Ascending aorta (tissue), 2 donors: ENCODE measurements around the gene SPTBN5. TPM values are rescaled to one million over a fixed set of nuclear protein-coding genes. Genes with fewer than 3 reads are reported as not detected.

Experiments used
- DNase-seq, 2 donors: peaks; one replicate each; pipeline ENCODE4 v3.0.0-alpha.2; 2019; ENCODE audit warnings: low spot score in 2 of 2
- H3K27ac ChIP-seq, 2 donors: fragments of 200-600 bp; sonication (generic); one replicate each; pipeline ENCODE4 v1.5.1; 2016 to 2017; ENCODE audit warnings: mild to moderate bottlenecking in 1 of 2
- H3K27me3 ChIP-seq: fragments of 200-600 bp; sonication (generic); one replicate; pipeline ENCODE4 v1.5.1; 2017
- H3K36me3 ChIP-seq, 2 donors: fragments of 200-600 bp; sonication (generic); one replicate each; pipeline ENCODE4 v1.5.1; 2016
- H3K4me1 ChIP-seq, 2 donors: fragments of 200-600 bp; sonication (generic); one replicate each; pipeline ENCODE4 v1.5.1; 2016 to 2017; ENCODE audit warnings: mild to moderate bottlenecking in 1 of 2
- H3K4me3 ChIP-seq, 2 donors: fragments of 200-600 bp; sonication (generic); one replicate each; pipeline ENCODE4 v1.5.1; 2016 to 2017; ENCODE audit warnings: mild to moderate bottlenecking in 1 of 2
- H3K9me3 ChIP-seq, 2 donors: fragments of 200-600 bp; sonication (generic); one replicate each; pipeline ENCODE4 v1.5.1; 2016
- intact Hi-C: fragments of 100-400 bp; cut with DNase I; formaldehyde crosslinking; loops from one replicate; pipeline ENCODE4 v1.15.1; 2023
- total RNA-seq: library from RNA; depleted of rRNA; stranded (reverse); fragments of >200 nt; gene quantifications from one replicate; pipeline ENCODE4 v1.1.0, GENCODE V29; 2016
- TF ChIP-seq, protein P1 (sequence below), 3 experiments: fragments of 200-600 bp in 2 of 3; fragments of 450-650 bp in 1 of 3; sonication (generic) in 2 of 3; IDR thresholded peaks; one replicate each; pipeline ENCODE4 v1.5.1; 2016 to 2019; ENCODE audit warnings: antibody characterized with exemption in 3 of 3, mild to moderate bottlenecking in 1 of 3, moderate library complexity in 1 of 3

Gene SPTBN5
- total RNA-seq, 1 donor from 2014 or later: 1.5 TPM

DNA sequence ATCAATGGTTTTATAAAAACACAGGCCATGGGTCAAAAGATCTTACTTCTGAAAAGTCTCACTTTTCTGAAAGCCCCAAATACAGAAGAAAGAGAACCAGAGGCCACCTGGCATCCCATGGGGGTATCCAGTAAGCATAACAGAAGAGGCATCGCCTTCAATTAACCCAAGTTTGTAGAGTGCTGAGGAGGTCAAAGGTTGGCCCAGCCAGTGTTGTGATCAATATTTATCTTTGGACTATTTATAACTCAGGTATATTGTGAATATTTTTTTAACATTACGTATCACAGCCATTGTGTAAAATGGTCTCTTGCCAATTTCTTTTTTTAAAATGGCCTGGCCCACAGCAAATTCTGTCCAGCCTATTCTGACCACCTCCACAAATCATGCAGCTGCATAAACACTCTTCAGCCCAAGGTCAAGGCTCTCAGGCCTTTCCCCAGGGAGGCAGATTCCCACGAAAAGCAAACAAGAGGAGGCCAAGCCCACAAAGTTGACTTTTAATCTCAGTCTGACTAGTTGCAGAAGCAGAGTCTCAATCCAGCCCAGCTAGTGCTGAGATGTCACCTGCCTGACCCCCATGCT, 26.2 kb upstream of the SPTBN5 start:
- H3K27me3 ChIP-seq: no peaks in the 10 kb centered on the region
- H3K36me3 ChIP-seq: peaks cover 8 to 21% of the 10 kb centered on the region in 2 donors
- TF ChIP-seq, protein P1, sequence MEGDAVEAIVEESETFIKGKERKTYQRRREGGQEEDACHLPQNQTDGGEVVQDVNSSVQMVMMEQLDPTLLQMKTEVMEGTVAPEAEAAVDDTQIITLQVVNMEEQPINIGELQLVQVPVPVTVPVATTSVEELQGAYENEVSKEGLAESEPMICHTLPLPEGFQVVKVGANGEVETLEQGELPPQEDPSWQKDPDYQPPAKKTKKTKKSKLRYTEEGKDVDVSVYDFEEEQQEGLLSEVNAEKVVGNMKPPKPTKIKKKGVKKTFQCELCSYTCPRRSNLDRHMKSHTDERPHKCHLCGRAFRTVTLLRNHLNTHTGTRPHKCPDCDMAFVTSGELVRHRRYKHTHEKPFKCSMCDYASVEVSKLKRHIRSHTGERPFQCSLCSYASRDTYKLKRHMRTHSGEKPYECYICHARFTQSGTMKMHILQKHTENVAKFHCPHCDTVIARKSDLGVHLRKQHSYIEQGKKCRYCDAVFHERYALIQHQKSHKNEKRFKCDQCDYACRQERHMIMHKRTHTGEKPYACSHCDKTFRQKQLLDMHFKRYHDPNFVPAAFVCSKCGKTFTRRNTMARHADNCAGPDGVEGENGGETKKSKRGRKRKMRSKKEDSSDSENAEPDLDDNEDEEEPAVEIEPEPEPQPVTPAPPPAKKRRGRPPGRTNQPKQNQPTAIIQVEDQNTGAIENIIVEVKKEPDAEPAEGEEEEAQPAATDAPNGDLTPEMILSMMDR (IDR thresholded peaks at IDR 0.05): no peak
- peaks cover 33 to 58% of the 10 kb centered on the region in 2 donors for H3K4me1 ChIP-seq
- no peaks in the 10 kb centered on the region for H3K9me3 ChIP-seq
- no peak for DNase-seq
- intact Hi-C loops: loop anchor here (5.0 kb wide), 1 partner anchor 52 kb away; the partner anchor contains the start of gene EHD4
- peak overlapping the region; percentile 70 to 79 for H3K27ac ChIP-seq
- H3K4me3 ChIP-seq: no peak overlapping the region

DNA sequence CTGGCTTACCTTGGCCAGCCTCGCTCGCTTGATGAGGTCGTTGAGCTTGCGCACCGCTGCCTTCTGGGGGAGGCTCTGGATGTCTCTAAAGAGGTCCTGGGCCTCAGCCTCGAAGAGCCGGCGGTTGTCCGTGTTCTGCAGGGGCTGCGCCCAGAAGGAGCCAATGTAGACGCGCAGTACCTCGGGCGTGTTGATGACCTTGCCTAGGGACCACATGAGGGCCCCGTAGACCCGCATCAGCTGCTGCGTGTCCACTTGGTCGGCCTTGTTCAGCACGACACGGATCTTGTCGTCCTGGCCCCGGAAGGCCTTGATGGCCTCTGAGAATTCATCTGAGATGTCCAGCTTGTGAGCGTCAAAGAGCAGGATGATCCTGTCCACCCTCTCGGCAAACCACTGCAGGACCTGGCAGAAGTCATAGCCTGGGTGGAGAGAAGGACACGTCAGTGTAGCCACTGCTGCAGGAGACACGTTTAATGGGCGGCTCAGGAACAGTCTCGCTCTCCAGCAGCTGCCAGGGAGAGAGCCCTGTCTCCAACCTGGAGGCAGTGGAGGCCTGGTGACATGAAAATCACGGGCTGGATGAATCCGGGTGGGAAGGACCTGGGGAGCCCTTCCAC, 25.5 kb upstream of the SPTBN5 start:
- intact Hi-C loops: loop anchor here (5.0 kb wide), 1 partner anchor 53 kb away; the partner anchor contains the start of gene EHD4
- no peaks in the 10 kb centered on the region for H3K27me3 ChIP-seq
- H3K4me1 ChIP-seq: peaks cover 33 to 58% of the 10 kb centered on the region in 2 donors
- no peaks in the 10 kb centered on the region for H3K9me3 ChIP-seq
- TF ChIP-seq, protein P1 (IDR thresholded peaks at IDR 0.05): no peak
- H3K36me3 ChIP-seq: peaks cover 8 to 14% of the 10 kb centered on the region in 2 donors
- H3K27ac ChIP-seq: peak overlapping the region; percentile 70 to 79
- no peak overlapping the region for H3K4me3 ChIP-seq
- DNase-seq: no peak

DNA sequence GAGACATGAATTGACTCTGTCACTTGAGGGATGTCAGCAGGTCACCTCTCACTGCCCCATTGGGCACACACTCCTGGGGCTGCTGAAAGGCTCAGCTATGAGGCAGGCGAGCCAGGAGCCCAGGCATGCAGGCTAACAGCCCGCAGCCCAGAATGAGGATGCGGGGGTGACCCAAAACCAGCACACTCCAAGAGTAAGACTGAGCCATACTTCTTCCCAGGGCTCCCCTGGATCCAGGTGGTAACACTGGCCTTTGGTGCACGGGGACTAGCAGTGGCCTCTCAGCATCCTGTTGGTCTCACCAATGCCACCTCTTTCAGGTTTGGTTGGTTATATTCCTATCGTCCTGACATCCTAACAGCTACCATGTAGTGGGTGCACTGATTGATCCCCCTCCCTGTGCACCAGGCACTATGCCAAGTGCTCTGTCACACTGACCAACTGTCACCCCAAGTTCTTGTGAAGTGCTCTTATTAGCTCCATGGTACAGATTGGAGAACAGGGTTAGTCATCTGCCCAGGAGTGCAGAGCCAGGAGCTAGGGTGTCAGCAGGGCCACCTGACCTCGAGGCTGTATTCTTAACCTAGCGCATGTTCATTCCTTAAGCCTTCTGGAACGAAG, 24.8 kb upstream of the SPTBN5 start:
- TF ChIP-seq, protein P1 (IDR thresholded peaks at IDR 0.05): no peak
- H3K9me3 ChIP-seq: no peaks in the 10 kb centered on the region
- H3K4me3 ChIP-seq: no peak overlapping the region
- peaks cover 33 to 58% of the 10 kb centered on the region in 2 donors for H3K4me1 ChIP-seq
- intact Hi-C loops: loop anchor here (5.0 kb wide), 1 partner anchor 54 kb away; the partner anchor contains the start of gene EHD4
- peak overlapping the region; percentile 70 to 79 for H3K27ac ChIP-seq
- DNase-seq: no peak
- H3K27me3 ChIP-seq: no peaks in the 10 kb centered on the region
- H3K36me3 ChIP-seq: peaks cover 8% of the 10 kb centered on the region in 2 donors

DNA sequence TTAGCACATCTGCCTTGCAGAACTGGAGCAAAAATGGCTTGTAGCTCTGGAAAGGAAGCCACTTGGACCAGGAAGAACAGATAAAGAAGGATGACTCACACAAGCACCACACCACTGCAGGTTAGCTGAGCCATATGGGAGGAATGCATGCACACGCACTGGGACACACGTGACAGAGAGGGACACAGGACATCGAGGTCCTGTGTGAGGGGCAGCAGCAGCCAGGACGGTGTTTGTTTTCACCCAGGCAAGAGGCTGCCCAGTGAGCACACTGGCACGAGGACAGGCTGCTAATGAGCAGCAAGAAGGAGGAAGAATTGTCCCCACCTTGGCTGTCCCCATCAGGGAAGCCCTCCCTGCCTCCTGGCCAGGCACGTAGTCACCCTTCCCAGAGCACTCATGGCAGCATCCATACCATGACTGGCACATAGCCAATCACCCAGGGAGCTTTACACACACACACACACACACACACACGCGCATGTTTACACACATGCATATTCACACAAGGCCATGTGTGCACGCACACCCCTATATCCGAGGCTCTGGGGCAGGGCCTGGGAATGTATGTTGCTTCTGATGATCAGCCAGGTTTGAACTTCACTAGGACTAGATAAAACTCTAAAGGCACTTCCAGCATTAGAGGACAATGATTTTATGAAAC, 24.0 kb upstream of the SPTBN5 start:
- Histone ChIP-seq H3K4me3 (no peak overlapping the region), H3K27me3 (no peaks in the 10 kb centered on the region), H3K9me3 (no peaks in the 10 kb centered on the region), H3K27ac (peak overlapping the region; percentile 70 to 79), H3K4me1 (peaks cover 33 to 58% of the 10 kb centered on the region in 2 donors), H3K36me3 (peaks cover 8% of the 10 kb centered on the region in 2 donors)
- TF ChIP-seq, protein P1 (IDR thresholded peaks at IDR 0.05): no peak
- intact Hi-C loops: loop anchor here (5.0 kb wide), 1 partner anchor 54 kb away; the partner anchor contains the start of gene EHD4
- peak in 1 of 2 donors; percentile 39 for DNase-seq

DNA sequence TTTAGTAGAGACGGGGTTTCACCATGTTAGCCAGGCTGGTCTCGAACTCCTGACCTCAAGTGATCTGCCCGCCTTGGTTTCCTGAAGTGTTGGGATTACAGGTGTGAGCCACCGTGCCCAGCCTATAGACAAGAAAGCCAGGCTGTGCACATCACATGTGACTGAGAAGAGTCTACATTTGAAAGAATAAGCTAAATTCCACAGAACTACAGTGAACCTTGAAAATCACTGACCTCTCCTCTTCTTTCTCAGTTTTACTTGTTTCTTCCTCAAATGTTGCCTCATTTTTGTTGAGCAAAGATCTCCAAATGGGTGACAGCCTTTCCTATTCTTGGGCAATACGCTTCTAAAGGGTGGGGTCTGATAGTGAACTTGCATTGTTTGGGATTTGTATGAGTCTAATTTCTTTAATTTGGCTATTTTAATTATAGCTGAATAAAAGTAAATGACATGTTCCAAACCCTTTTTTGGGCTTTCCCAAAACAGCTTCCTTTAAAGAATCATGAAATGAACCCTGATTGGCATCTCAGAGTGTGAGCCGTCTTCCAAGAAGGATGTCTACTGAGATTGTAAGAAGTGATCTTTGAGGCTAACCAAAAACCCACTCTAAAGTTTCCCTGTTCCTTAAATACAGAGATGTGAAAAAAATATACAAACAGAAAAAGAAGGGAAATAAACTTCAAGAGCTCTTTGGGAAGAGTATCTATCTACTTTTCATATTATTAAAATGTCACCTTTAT, 21.6 kb upstream of the SPTBN5 start:
- DNase-seq: no peak
- Histone ChIP-seq H3K4me3 (no peak overlapping the region), H3K36me3 (peaks cover 17 to 21% of the 10 kb centered on the region in 2 donors), H3K27ac (peak overlapping the region; percentile 70 to 79), H3K4me1 (peaks cover 27 to 42% of the 10 kb centered on the region in 2 donors), H3K27me3 (no peaks in the 10 kb centered on the region), H3K9me3 (no peaks in the 10 kb centered on the region)
- TF ChIP-seq, protein P1 (IDR thresholded peaks at IDR 0.05): no peak
- intact Hi-C loops: loop anchor here (5.0 kb wide), 1 partner anchor 57 kb away; the partner anchor contains the start of gene EHD4
